CD14-positive monocyte (primary cell): ENCODE results near the gene PRMT9. TPM values are rescaled to one million over a fixed set of nuclear protein-coding genes. Genes with fewer than 3 reads are reported as not detected.

Experiments used
- DNase-seq, 3 donors: peaks; one replicate each; pipeline ENCODE4 v3.0.0-alpha.2; 2011 to 2022
- H2AFZ ChIP-seq: 2 replicates; pipeline ENCODE4 v1.6.0; 2012; ENCODE audit warnings: mild to moderate bottlenecking, low read depth, low read length, inconsistent platforms; ENCODE audit not compliant: insufficient read depth, poor library complexity, severe bottlenecking
- H3K27ac ChIP-seq, 2 donors: 1 replicate in 1 of 2; 2 replicates in 1 of 2; pipeline ENCODE4 v1.5.1; 2012 to 2013; ENCODE audit warnings: low read length in 2 of 2, control low read depth in 1 of 2, inconsistent platforms in 1 of 2, low read depth in 1 of 2, mild to moderate bottlenecking in 1 of 2
- H3K27me3 ChIP-seq, 2 donors: one replicate each; pipeline versions ENCODE4 v1.6.0 to v1.6.1; 2011 to 2013; ENCODE audit warnings: low read length in 2 of 2; ENCODE audit not compliant: control insufficient read depth in 2 of 2, insufficient read depth in 2 of 2
- H3K36me3 ChIP-seq, 2 donors: replicated peaks in 1 of 2; 1 replicate in 1 of 2; 2 replicates in 1 of 2; pipeline versions ENCODE4 v1.5.1 to v1.6.1; 2012 to 2013; ENCODE audit warnings: low read length in 2 of 2, control low read depth in 1 of 2, inconsistent platforms in 1 of 2, mild to moderate bottlenecking in 1 of 2; ENCODE audit not compliant: insufficient read depth in 2 of 2, control insufficient read depth in 1 of 2
- H3K4me1 ChIP-seq, 2 donors: 1 replicate in 1 of 2; 2 replicates in 1 of 2; pipeline versions ENCODE4 v1.5.1 to v1.6.1; 2012 to 2013; ENCODE audit warnings: low read length in 2 of 2, control low read depth in 1 of 2, inconsistent platforms in 1 of 2, mild to moderate bottlenecking in 1 of 2, moderate library complexity in 1 of 2; ENCODE audit not compliant: insufficient read depth in 2 of 2, control insufficient read depth in 1 of 2
- H3K4me2 ChIP-seq: replicated peaks from 2 replicates; pipeline ENCODE3; 2012; ENCODE audit warnings: low read length, moderate library complexity, mild to moderate bottlenecking; ENCODE audit not compliant: poor library complexity, severe bottlenecking; ENCODE audit errors: extremely low read depth
- H3K4me3 ChIP-seq, 3 experiments: fragments of 200-600 bp in 1 of 3; sonication (generic) in 1 of 3; replicated peaks in 1 of 3; 1 replicate in 2 of 3; 2 replicates in 1 of 3; pipeline ENCODE4 v1.5.1; 2011 to 2013; ENCODE audit warnings: low read length in 3 of 3, mild to moderate bottlenecking in 3 of 3, control low read depth in 2 of 3, low read depth in 2 of 3, inconsistent platforms in 1 of 3, moderate library complexity in 1 of 3
- H3K79me2 ChIP-seq: 2 replicates; pipeline ENCODE4 v1.6.0; 2012; ENCODE audit warnings: mild to moderate bottlenecking, control low read depth, inconsistent platforms, low read length, moderate library complexity; ENCODE audit not compliant: insufficient read depth
- H3K9ac ChIP-seq: 2 replicates; pipeline ENCODE4 v1.6.0; 2017; ENCODE audit warnings: low read length, mild to moderate bottlenecking; ENCODE audit not compliant: insufficient read depth, poor library complexity, severe bottlenecking
- H3K9me3 ChIP-seq, 2 donors: replicated peaks in 1 of 2; 1 replicate in 1 of 2; 2 replicates in 1 of 2; pipeline versions ENCODE4 v1.5.1 to v1.6.1; 2012 to 2013; ENCODE audit warnings: low read length in 2 of 2, control low read depth in 1 of 2; ENCODE audit not compliant: control insufficient read depth in 1 of 2, insufficient read depth in 1 of 2
- H4K20me1 ChIP-seq: 2 replicates; pipeline ENCODE4 v1.6.0; 2012; ENCODE audit warnings: mild to moderate bottlenecking, low read length, control low read depth, moderate library complexity; ENCODE audit not compliant: insufficient read depth
- H3K27ac Mint-ChIP-seq, 7 donors: one replicate each; pipeline ENCODE4 v1.8.0; 2020; ENCODE audit warnings: mild to moderate bottlenecking in 7 of 7, mixed read lengths in 7 of 7, moderate library complexity in 6 of 7, inconsistent platforms in 2 of 7
- H3K27me3 Mint-ChIP-seq, 3 donors: one replicate each; pipeline ENCODE4 v1.8.0; 2021 to 2022; ENCODE audit warnings: low read depth in 3 of 3, mild to moderate bottlenecking in 3 of 3, mixed read lengths in 3 of 3, moderate library complexity in 3 of 3, inconsistent platforms in 1 of 3
- H3K36me3 Mint-ChIP-seq, 2 donors: one replicate each; pipeline ENCODE4 v1.8.0; 2020; ENCODE audit warnings: mixed read lengths in 2 of 2, inconsistent platforms in 1 of 2, mild to moderate bottlenecking in 1 of 2
- H3K4me1 Mint-ChIP-seq: one replicate; pipeline ENCODE4 v1.8.0; 2020; ENCODE audit warnings: mild to moderate bottlenecking, mixed read lengths
- H3K4me3 Mint-ChIP-seq, 2 donors: one replicate each; pipeline ENCODE4 v1.8.0; 2020; ENCODE audit warnings: mild to moderate bottlenecking in 2 of 2, mixed read lengths in 2 of 2, moderate library complexity in 1 of 2
- H3K9me3 Mint-ChIP-seq, 7 donors: one replicate each; pipeline ENCODE4 v1.8.0; 2020 to 2022; ENCODE audit warnings: mixed read lengths in 7 of 7, mild to moderate bottlenecking in 6 of 7, moderate library complexity in 6 of 7, inconsistent platforms in 2 of 7
- WGBS: methylation state at CpG from one replicate; pipeline ENCODE4 v1.1.5; 2013; ENCODE audit warnings: missing lambda C conversion rate; ENCODE audit not compliant: insufficient coverage; 5-methylcytosine and 5-hydroxymethylcytosine counted together
- intact Hi-C, 2 donors: fragments of 100-400 bp; cut with micrococcal nuclease; formaldehyde crosslinking; loops; one replicate each; pipeline versions ENCODE4 v1.15.0 to v1.15.1; 2023
- polyA plus RNA-seq, 3 donors: library from polyadenylated mRNA; depleted of rRNA in 1 of 3; unstranded in 2 of 3; stranded (reverse) in 1 of 3; fragments of 300-500 nt in 2 of 3; fragments of >200 nt in 1 of 3; fragmentation: Illumina TruSeq in 2 of 3; gene quantifications; 1 replicate in 2 of 3; 2 replicates in 1 of 3; pipeline ENCODE4 v1.2.3, GENCODE V29; 2012 to 2021
- TF ChIP-seq, protein P1 (sequence below): fragments of 200-600 bp; IDR thresholded peaks from one replicate; pipeline ENCODE4 v1.8.0; 2022; ENCODE audit warnings: antibody characterized with exemption, mild to moderate bottlenecking

Gene PRMT9
- polyA plus RNA-seq, 3 donors = 1.6 to 4.6 (median 2.0) TPM

DNA sequence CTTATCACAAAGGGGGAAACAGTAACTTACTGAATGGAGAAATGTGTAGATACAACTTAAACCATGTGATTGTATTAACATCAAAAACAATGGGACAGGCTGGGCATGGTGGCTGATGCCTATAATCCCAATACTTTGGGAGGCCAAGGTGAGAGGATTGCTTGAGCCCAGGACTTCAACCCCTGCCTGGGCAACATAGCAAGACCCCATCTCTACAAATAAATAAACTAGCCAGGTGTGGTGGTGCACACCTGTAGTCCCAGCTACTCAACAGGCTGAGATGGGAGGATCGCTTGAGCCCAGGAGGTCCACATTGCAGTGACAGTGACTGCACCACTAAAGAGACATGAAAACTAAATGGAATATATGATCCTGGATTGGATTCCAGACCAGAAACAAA, 40.3 kb downstream of the PRMT9 start:
- TF ChIP-seq, protein P1, sequence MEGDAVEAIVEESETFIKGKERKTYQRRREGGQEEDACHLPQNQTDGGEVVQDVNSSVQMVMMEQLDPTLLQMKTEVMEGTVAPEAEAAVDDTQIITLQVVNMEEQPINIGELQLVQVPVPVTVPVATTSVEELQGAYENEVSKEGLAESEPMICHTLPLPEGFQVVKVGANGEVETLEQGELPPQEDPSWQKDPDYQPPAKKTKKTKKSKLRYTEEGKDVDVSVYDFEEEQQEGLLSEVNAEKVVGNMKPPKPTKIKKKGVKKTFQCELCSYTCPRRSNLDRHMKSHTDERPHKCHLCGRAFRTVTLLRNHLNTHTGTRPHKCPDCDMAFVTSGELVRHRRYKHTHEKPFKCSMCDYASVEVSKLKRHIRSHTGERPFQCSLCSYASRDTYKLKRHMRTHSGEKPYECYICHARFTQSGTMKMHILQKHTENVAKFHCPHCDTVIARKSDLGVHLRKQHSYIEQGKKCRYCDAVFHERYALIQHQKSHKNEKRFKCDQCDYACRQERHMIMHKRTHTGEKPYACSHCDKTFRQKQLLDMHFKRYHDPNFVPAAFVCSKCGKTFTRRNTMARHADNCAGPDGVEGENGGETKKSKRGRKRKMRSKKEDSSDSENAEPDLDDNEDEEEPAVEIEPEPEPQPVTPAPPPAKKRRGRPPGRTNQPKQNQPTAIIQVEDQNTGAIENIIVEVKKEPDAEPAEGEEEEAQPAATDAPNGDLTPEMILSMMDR = no peak
- no peak overlapping the region for H3K27ac Mint-ChIP-seq
- intact Hi-C loops = no loop called here
- Histone ChIP-seq H4K20me1 (no peaks in the 10 kb centered on the region), H3K4me3 (no peak overlapping the region), H3K27me3 (no peaks in the 10 kb centered on the region), H3K79me2 (peaks cover 4% of the 10 kb centered on the region), H3K4me1 (no peaks in the 10 kb centered on the region), H2AFZ (no peak overlapping the region), H3K4me2 (no peak overlapping the region), H3K27ac (no peak overlapping the region), H3K36me3 (peaks cover 12 to 60% of the 10 kb centered on the region in 2 donors), H3K9me3 (peaks cover 0 to 3% of the 10 kb centered on the region in 2 donors), H3K9ac (no peak overlapping the region)
- DNase-seq = no peak
- H3K9me3 Mint-ChIP-seq = peaks cover 0 to 9% (median 0%) of the 10 kb centered on the region in 7 donors
- 100% methylated on average over 1 of the region's 1 CpG for WGBS
- H3K36me3 Mint-ChIP-seq = peaks cover 40 to 58% of the 10 kb centered on the region in 2 donors
- no peaks in the 10 kb centered on the region for H3K27me3 Mint-ChIP-seq
- H3K4me1 Mint-ChIP-seq = no peaks in the 10 kb centered on the region
- no peak overlapping the region for H3K4me3 Mint-ChIP-seq

DNA sequence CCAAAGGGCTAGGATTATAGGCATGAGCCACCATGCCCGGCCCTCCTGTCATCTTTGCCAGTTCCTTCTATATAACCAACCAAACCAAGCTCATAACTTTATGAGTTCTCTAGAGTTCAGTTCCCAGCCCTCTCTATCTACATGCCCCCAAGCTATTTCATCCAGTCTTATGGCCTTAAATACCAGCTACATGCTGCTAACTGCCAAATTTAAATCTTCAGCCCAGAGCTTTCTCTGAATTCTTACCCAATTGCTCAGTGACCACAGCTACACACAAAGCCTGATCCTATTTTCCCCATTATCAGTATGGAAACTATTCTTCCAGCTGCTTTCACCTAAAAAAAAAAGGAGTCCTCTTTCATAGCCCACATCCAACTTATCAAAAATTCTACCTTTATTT, 43.6 kb downstream of the PRMT9 start:
- Histone ChIP-seq H3K4me3 (no peak overlapping the region), H3K36me3 (peaks cover 36 to 84% of the 10 kb centered on the region in 2 donors), H3K9me3 (no peaks in the 10 kb centered on the region), H3K79me2 (peaks cover 4% of the 10 kb centered on the region), H3K27me3 (no peaks in the 10 kb centered on the region), H3K9ac (no peak overlapping the region), H3K27ac (no peak overlapping the region), H3K4me1 (no peaks in the 10 kb centered on the region), H4K20me1 (no peaks in the 10 kb centered on the region), H2AFZ (no peak overlapping the region), H3K4me2 (no peak overlapping the region)
- no peaks in the 10 kb centered on the region for H3K4me1 Mint-ChIP-seq
- H3K36me3 Mint-ChIP-seq = peaks cover 56 to 72% of the 10 kb centered on the region in 2 donors
- intact Hi-C loops = no loop called here
- WGBS = 100% methylated on average over 1 of the region's 1 CpG
- DNase-seq = no peak
- no peak overlapping the region for H3K27ac Mint-ChIP-seq
- H3K9me3 Mint-ChIP-seq = no peaks in the 10 kb centered on the region
- no peak overlapping the region for H3K4me3 Mint-ChIP-seq
- H3K27me3 Mint-ChIP-seq = no peaks in the 10 kb centered on the region
- TF ChIP-seq, protein P1 = no peak
